ENCODE measurements around the gene PRKRIP1.

DNA sequence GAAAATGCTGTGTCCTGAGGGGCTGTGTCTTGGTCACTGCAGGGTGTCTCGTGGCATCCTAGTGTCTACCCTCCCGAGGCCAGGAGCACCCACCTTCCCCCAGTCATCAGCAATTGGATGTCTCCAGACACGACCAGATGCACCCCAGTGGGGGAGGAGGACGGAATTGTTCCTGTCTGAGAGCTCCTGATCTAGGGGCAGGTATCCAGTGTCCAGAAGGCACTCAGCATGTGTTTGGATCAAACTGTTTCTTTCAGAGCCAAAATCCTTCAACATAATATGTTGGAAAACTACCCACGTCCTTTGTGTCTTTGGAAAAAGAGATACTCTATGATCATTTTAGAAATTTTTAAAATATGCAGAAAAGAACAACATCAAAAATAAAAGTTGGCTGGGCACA is 16.9 kb downstream of the PRKRIP1 start:
- TF ChIP-seq, protein P1, sequence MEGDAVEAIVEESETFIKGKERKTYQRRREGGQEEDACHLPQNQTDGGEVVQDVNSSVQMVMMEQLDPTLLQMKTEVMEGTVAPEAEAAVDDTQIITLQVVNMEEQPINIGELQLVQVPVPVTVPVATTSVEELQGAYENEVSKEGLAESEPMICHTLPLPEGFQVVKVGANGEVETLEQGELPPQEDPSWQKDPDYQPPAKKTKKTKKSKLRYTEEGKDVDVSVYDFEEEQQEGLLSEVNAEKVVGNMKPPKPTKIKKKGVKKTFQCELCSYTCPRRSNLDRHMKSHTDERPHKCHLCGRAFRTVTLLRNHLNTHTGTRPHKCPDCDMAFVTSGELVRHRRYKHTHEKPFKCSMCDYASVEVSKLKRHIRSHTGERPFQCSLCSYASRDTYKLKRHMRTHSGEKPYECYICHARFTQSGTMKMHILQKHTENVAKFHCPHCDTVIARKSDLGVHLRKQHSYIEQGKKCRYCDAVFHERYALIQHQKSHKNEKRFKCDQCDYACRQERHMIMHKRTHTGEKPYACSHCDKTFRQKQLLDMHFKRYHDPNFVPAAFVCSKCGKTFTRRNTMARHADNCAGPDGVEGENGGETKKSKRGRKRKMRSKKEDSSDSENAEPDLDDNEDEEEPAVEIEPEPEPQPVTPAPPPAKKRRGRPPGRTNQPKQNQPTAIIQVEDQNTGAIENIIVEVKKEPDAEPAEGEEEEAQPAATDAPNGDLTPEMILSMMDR (IDR thresholded peaks at IDR 0.05; ENCODE audit: insufficient read depth, low read length, poor library complexity, severe bottlenecking), result no peak
- TF ChIP-seq EZH2phosphoT487 (conservative IDR thresholded peaks at IDR 0.05; ENCODE audit: low read length), result no peak

All from SU-DHL-6 (cell line).